GM21786 (cell line): ENCODE results near the gene RNF113B.

Experiments
- ATAC-seq: cut with Tn5 transposase; IDR thresholded peaks from one replicate; pipeline ENCODE4 v1.9.1; 2021; ENCODE audit not compliant: unreplicated experiment

The RNF113B gene

GRCh38 chr13:98175043-98175442 lies 2.0 kb downstream of the RNF113B start:
- no peak for ATAC-seq

- ATAC-seq, result no peak
Observed at GRCh38 chr13:98174307-98174706, 2.8 kb downstream of the RNF113B start.

GRCh38 chr13:98173431-98174152 lies 3.5 kb downstream of the RNF113B start:
- ATAC-seq, result no peak

- ATAC-seq, result no peak
Observed at GRCh38 chr13:98172590-98173422, 4.3 kb downstream of the RNF113B start.

- ATAC-seq, result no peak
Observed at GRCh38 chr13:98171900-98172589, 5.0 kb downstream of the RNF113B start.

GRCh38 chr13:98169331-98169730 lies 7.7 kb downstream of the RNF113B start:
- ATAC-seq, result no peak

- ATAC-seq, result no peak
Observed at GRCh38 chr13:98162935-98163334, 14.1 kb downstream of the RNF113B start.

GRCh38 chr13:98158172-98158899 lies 18.7 kb downstream of the RNF113B start:
- ATAC-seq, result no peak

GRCh38 chr13:98157609-98158008 lies 19.5 kb downstream of the RNF113B start:
- ATAC-seq, result no peak

- ATAC-seq, result no peak
Observed at GRCh38 chr13:98157188-98157587, 19.9 kb downstream of the RNF113B start.

- ATAC-seq, result no peak
Observed at GRCh38 chr13:98156259-98156658, 20.8 kb downstream of the RNF113B start.

GRCh38 chr13:98155475-98156109 lies 21.5 kb downstream of the RNF113B start:
- no peak for ATAC-seq

- no peak for ATAC-seq
Observed at GRCh38 chr13:98150832-98151479, 26.1 kb downstream of the RNF113B start.

- ATAC-seq, result no peak
Observed at GRCh38 chr13:98147521-98147920, 29.5 kb downstream of the RNF113B start.

GRCh38 chr13:98144801-98145350 lies 32.2 kb downstream of the RNF113B start:
- no peak for ATAC-seq

GRCh38 chr13:98144027-98144741 lies 32.9 kb downstream of the RNF113B start:
- no peak for ATAC-seq

GRCh38 chr13:98143601-98144026 lies 33.5 kb downstream of the RNF113B start:
- no peak for ATAC-seq

- ATAC-seq, result peak; percentile 31
Observed at GRCh38 chr13:98143157-98143553, 33.9 kb downstream of the RNF113B start.
